ENCODE data around the gene APP. TPM values are rescaled to one million over a fixed set of nuclear protein-coding genes. Genes with fewer than 3 reads are reported as not detected.

Gene APP
- total and polyA plus RNA-seq, 10 of the 15 experiments (the other 5 are each of a cell fraction or from before 2014, with no cell fraction given) = 8.8 to 94.9 (median 51.0) TPM

DNA sequence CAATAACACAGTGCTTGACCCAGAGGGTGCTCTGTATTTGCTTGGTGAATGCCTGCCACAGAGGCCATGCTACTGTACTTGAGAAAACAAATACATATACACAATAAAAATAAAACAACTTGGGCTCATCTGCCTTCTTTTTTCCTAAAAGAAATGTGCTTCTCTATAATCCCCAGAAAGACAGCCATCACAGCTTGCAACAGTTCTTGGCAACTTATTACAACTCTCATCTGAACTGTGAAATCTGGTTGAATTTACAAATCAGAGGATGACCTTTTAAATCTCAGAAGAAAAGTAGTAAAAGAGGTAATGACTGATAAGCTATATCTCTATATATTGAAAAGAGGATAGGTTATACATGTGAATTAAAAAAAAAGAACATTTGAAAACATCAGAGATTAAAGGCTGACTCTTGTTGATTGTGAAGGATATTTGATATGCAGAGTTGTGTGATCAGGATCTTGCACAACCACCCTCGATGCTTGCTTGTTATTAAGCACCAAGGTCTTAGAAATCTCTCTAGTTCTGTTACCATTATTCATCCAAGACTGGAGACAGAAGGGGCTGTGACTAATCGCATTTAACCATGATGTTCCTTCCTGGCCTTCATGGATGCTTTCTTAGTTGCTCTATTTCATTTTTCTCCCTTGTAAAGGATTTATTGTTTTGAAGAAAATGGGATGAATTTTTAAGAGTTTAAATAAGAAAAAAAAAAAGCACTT lies 213.4 kb downstream of the APP start (continued):
- TF ChIP-seq MYC (IDR thresholded peaks at IDR 0.05; ENCODE audit: insufficient read depth, insufficient read length, insufficient replicate concordance, low read length, severe bottlenecking) (no peak), NRF1 (conservative IDR thresholded peaks at IDR 0.05; ENCODE audit: low read depth, low read length) (no peak), DPF2 (IDR thresholded peaks at IDR 0.05) (no peak), CREM (IDR thresholded peaks at IDR 0.05; ENCODE audit: low read depth) (no peak), SMAD1 (IDR thresholded peaks at IDR 0.05; ENCODE audit: low read depth, partially characterized antibody) (no peak)
- TF ChIP-seq, protein P1, sequence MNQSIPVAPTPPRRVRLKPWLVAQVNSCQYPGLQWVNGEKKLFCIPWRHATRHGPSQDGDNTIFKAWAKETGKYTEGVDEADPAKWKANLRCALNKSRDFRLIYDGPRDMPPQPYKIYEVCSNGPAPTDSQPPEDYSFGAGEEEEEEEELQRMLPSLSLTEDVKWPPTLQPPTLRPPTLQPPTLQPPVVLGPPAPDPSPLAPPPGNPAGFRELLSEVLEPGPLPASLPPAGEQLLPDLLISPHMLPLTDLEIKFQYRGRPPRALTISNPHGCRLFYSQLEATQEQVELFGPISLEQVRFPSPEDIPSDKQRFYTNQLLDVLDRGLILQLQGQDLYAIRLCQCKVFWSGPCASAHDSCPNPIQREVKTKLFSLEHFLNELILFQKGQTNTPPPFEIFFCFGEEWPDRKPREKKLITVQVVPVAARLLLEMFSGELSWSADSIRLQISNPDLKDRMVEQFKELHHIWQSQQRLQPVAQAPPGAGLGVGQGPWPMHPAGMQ (IDR thresholded peaks at IDR 0.05; ENCODE audit: borderline replicate concordance) = no peak

GRCh38 chr21:25955646-25956045 lies 214.9 kb downstream of the APP start:
- Histone ChIP-seq H3K36me3 (ENCODE audit: control insufficient read depth in 2 of 2, insufficient read depth in 2 of 2, low read length in 1 of 2) (no peaks in the 10 kb centered on the region; a peak in 1 of 4 replicates), H3K9ac (ENCODE audit: control insufficient read depth, insufficient read depth, low read length) (no peak overlapping the region), H3K4me1 (ENCODE audit: control insufficient read depth, insufficient read depth, low read length) (no peaks in the 10 kb centered on the region), H3K79me2 (ENCODE audit: control insufficient read depth, insufficient read depth, low read length) (no peaks in the 10 kb centered on the region), H4K20me1 (ENCODE audit: control insufficient read depth, insufficient read depth) (no peaks in the 10 kb centered on the region), H3K27me3 (replicated peaks in 1 of 2; ENCODE audit: control insufficient read depth in 2 of 2, insufficient read depth in 2 of 2, low read length in 1 of 2) (no peaks in the 10 kb centered on the region), H3K27ac (ENCODE audit: control insufficient read depth, insufficient read depth) (no peak overlapping the region), H3K4me2 (ENCODE audit: control insufficient read depth, insufficient read depth) (no peak overlapping the region), H2AFZ (ENCODE audit: control insufficient read depth, low read depth, low read length) (no peak overlapping the region), H3K4me3 (no peak overlapping the region), H3K9me3 (replicated peaks; ENCODE audit: control insufficient read depth, insufficient read depth, low read length) (no peaks in the 10 kb centered on the region)
- ChIA-PET CTCF (interaction anchor here (1.7 kb wide), 1 partner anchor 25 kb away, joined by 4 read pairs; no protein-coding TSS in a partner anchor), RAD21 (ENCODE audit: unreplicated experiment) (no interaction called here), SMC1A (ENCODE audit: uncharacterized antibody, unreplicated experiment) (no interaction called here), POLR2A (no interaction called here)
- no peak for TF ChIP-seq ZZZ3 (IDR thresholded peaks at IDR 0.05; ENCODE audit: control insufficient read depth, insufficient read length, low read depth)
- TF ChIP-seq CEBPB (IDR thresholded peaks at IDR 0.05; ENCODE audit: borderline replicate concordance in 1 of 2, low read depth in 2 of 2, low read length in 2 of 2) = no peak
- no peak for TF ChIP-seq SPI1 (IDR thresholded peaks at IDR 0.05; ENCODE audit: borderline replicate concordance, insufficient read depth, low read depth, low read length)
- no peak for TF ChIP-seq SREBF2 (IDR thresholded peaks at IDR 0.05; ENCODE audit: low read length)
- TF ChIP-seq, protein P2, sequence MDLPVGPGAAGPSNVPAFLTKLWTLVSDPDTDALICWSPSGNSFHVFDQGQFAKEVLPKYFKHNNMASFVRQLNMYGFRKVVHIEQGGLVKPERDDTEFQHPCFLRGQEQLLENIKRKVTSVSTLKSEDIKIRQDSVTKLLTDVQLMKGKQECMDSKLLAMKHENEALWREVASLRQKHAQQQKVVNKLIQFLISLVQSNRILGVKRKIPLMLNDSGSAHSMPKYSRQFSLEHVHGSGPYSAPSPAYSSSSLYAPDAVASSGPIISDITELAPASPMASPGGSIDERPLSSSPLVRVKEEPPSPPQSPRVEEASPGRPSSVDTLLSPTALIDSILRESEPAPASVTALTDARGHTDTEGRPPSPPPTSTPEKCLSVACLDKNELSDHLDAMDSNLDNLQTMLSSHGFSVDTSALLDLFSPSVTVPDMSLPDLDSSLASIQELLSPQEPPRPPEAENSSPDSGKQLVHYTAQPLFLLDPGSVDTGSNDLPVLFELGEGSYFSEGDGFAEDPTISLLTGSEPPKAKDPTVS (IDR thresholded peaks at IDR 0.05; ENCODE audit: low read depth, low read length) = no peak
- no peak for TF ChIP-seq ZSCAN29 (IDR thresholded peaks at IDR 0.05)
- no peak for TF ChIP-seq RAD51 (IDR thresholded peaks at IDR 0.05)
- TF ChIP-seq RELA (IDR thresholded peaks at IDR 0.05; ENCODE audit: borderline replicate concordance, partially characterized antibody) = no peak
- TF ChIP-seq TAF1 (IDR thresholded peaks at IDR 0.05; ENCODE audit: borderline replicate concordance, low read depth, low read length) = no peak
- no peak for TF ChIP-seq GATAD2B (conservative IDR thresholded peaks at IDR 0.05; ENCODE audit: low read depth)
- TF ChIP-seq FOXM1 (IDR thresholded peaks at IDR 0.05; ENCODE audit: low read depth, low read length) = no peak
- 45% methylated on average over 11 of the region's 11 CpGs for WGBS (ENCODE audit: insufficient coverage, insufficient replicate concordance, low lambda C conversion rate, missing lambda C conversion rate)
- intact Hi-C loops (cut with micrococcal nuclease; ENCODE audit: unreplicated experiment) (no loop called here), in situ Hi-C loops (cut with MboI) (no loop called here)
- no peak for FAIRE-seq
- no TSS peak for BruUV-seq (replicated peaks)
- ATAC-seq = no peak
- no peak for DNase-seq (ENCODE audit: low read depth, low spot score)

Data from GM12878 (cell line).